Psoas muscle (tissue), 8 donors: ENCODE results near the gene IQCN. TPM values are rescaled to one million over a fixed set of nuclear protein-coding genes. Genes with fewer than 3 reads are reported as not detected.
A peak's percentile ranks its signal among the peaks of the same experiment; 100 is the strongest.

ENCODE experiments used
- ATAC-seq, 4 donors: fragments of 200-7000 bp; cut with Tn5 transposase; one replicate each; pipeline ENCODE4 v1.9.1; 2020; ENCODE audit warnings: moderate library complexity in 3 of 4, mild to moderate bottlenecking in 2 of 4
- DNase-seq, 2 donors: peaks; one replicate each; pipeline ENCODE4 v3.0.0-alpha.2; 2020
- H3K27ac ChIP-seq: fragments of 200-600 bp; one replicate; pipeline ENCODE4 v1.8.0; 2022
- H3K27me3 ChIP-seq, 3 donors: fragments of 200-600 bp in 1 of 3; one replicate each; pipeline versions ENCODE4 v1.6.1 to v1.8.0; 2013 to 2022; ENCODE audit warnings: low read length in 2 of 3, mild to moderate bottlenecking in 2 of 3, moderate library complexity in 1 of 3; ENCODE audit not compliant: insufficient read depth in 3 of 3
- H3K36me3 ChIP-seq, 2 donors: fragments of 200-600 bp in 1 of 2; one replicate each; pipeline versions ENCODE4 v1.6.1 to v1.8.0; 2013 to 2022; ENCODE audit warnings: low read depth in 1 of 2, mild to moderate bottlenecking in 1 of 2, moderate library complexity in 1 of 2; ENCODE audit not compliant: insufficient read depth in 1 of 2
- H3K4me1 ChIP-seq: fragments of 200-600 bp; one replicate; pipeline ENCODE4 v1.8.0; 2022
- H3K4me3 ChIP-seq: fragments of 200-600 bp; one replicate; pipeline ENCODE4 v1.8.0; 2022; ENCODE audit warnings: mild to moderate bottlenecking
- H3K9me3 ChIP-seq: fragments of 200-600 bp; one replicate; pipeline ENCODE4 v1.8.0; 2022
- CTCF ChIP-seq: fragments of 200-600 bp; IDR thresholded peaks from one replicate; pipeline ENCODE4 v1.8.0; 2022; ENCODE audit warnings: antibody characterized with exemption
- WGBS, 3 donors: extraction: QIAGEN DNeasy Blood & Tissue Kit; methylation state at CpG; one replicate each; pipeline versions ENCODE4 v1.1.6 to v1.1.7; 2013; 5-methylcytosine and 5-hydroxymethylcytosine counted together
- intact Hi-C, 2 donors: fragments of 100-400 bp; cut with DNase I; formaldehyde crosslinking; loops; one replicate each; pipeline versions ENCODE4 v1.11.0 to v1.14.2; 2022
- polyA plus RNA-seq, 3 donors: library from polyadenylated mRNA; stranded (reverse); fragments of 200-250 nt; gene quantifications; one replicate each; pipeline ENCODE4 v1.2.3, GENCODE V29; 2013
- total RNA-seq, 4 donors: library from RNA; stranded (reverse); fragmentation: NEBNext Ultra II Directional in 2 of 4; extraction: Animal tissue kit (Norgen Biotek cat#: 25700) in 2 of 4; gene quantifications; one replicate each; pipeline versions ENCODE4 v1.2.1 to v1.2.4, GENCODE V29; 2021 to 2023
- donor health status: healthy with polysubstance abuse.
- donor health status: DM: no; HTN: no; CAD: no; lungs with moderate emphysema.
- donor health status: Bipolar disorder and iron deficiency.
- donor health status: healthy.
- donor health status: DM: yes; HTN: yes; CAD: no.
- donor health status: DM: no; HTN: no; CAD: no.
- donor health status: DM: no; HTN: no; CAD: no.
- donor health status: DM: yes; HTN: yes; CAD: no.

Gene IQCN
- total and polyA plus RNA-seq, 7 donors = 0.12 to 1.5 (median 0.39) TPM

- TF ChIP-seq CTCF = no peak
- intact Hi-C loops = loop anchor here in 1 of 2 donors (2.0 kb wide), 1 partner anchor 21 kb away; no protein-coding TSS in a partner anchor
Observed at GRCh38 chr19:18281082-18282020, 7.1 kb upstream of the IQCN start, which contains the start of gene JUND. JUND (minus strand) TSS chr19:18281622; CDS start chr19:18281484, 138 bp downstream.

GRCh38 chr19:18280247-18281081, 6.2 kb upstream of the IQCN start:
- no peak for TF ChIP-seq CTCF
- peak overlapping the region; percentile 99 for H3K27ac ChIP-seq
- intact Hi-C loops = loop anchor here in 1 of 2 donors (2.0 kb wide), 1 partner anchor 22 kb away; no protein-coding TSS in a partner anchor
- no peaks in the 10 kb centered on the region for H3K9me3 ChIP-seq
- 0 to 1% (median 0%) methylated on average over 62 to 111 of the region's 111 CpGs for WGBS, 3 donors
- H3K36me3 ChIP-seq = peaks cover 0 to 12% of the 10 kb centered on the region in 2 donors
- ATAC-seq = peak; percentile 54 to 70 (median 60)
- peak; percentile 85 to 93 for DNase-seq
- peak overlapping the region; percentile 84 for H3K4me3 ChIP-seq
- H3K27me3 ChIP-seq = no peaks in the 10 kb centered on the region
- H3K4me1 ChIP-seq = peaks cover 46% of the 10 kb centered on the region

More at GRCh38 chr19:18281082-18282020, 7.1 kb upstream of the IQCN start, which contains the start of gene JUND:
- 0% methylated on average over 34 to 138 of the region's 138 CpGs for WGBS, 3 donors
- H3K27ac ChIP-seq = peak within 1 kb of the TSS; percentile 100
- ATAC-seq (peak; percentile 76 to 81 (median 79)), DNase-seq (peak; percentile 98 to 99)
- no peaks in the 10 kb centered on the region for H3K27me3 ChIP-seq
- H3K4me3 ChIP-seq = peak within 1 kb of the TSS; percentile 84
- H3K4me1 ChIP-seq = peaks cover 37% of the 10 kb centered on the region
- peaks cover 0 to 12% of the 10 kb centered on the region in 2 donors for H3K36me3 ChIP-seq
- H3K9me3 ChIP-seq = no peaks in the 10 kb centered on the region

GRCh38 chr19:18279516-18280246, 5.4 kb upstream of the IQCN start:
- Histone ChIP-seq H3K27ac (peak overlapping the region; percentile 99), H3K27me3 (no peaks in the 10 kb centered on the region), H3K9me3 (no peaks in the 10 kb centered on the region), H3K36me3 (peaks cover 0 to 12% of the 10 kb centered on the region in 2 donors), H3K4me3 (peak overlapping the region; percentile 84), H3K4me1 (peaks cover 54% of the 10 kb centered on the region)
- ATAC-seq (peak; percentile 66 to 76 (median 70)), DNase-seq (peak; percentile 91 to 95)
- intact Hi-C loops = loop anchor here (1.0 to 2.0 kb wide), 3 partner anchors 23 to 131 kb away; partner anchors contain the start of gene LSM4 (in 2 of the 2)
- peak; percentile 74 for TF ChIP-seq CTCF
- 1% methylated on average over 35 to 55 of the region's 55 CpGs for WGBS, 3 donors

GRCh38 chr19:18279266-18279515, 4.9 kb upstream of the IQCN start:
- Histone ChIP-seq H3K36me3 (peaks cover 0 to 12% of the 10 kb centered on the region in 2 donors), H3K4me3 (peak overlapping the region; percentile 84), H3K4me1 (peaks cover 58% of the 10 kb centered on the region), H3K9me3 (no peaks in the 10 kb centered on the region), H3K27me3 (no peaks in the 10 kb centered on the region), H3K27ac (peak overlapping the region; percentile 99)
- WGBS, 3 donors = 1 to 3% (median 2%) methylated on average over 5 of the region's 5 CpGs
- TF ChIP-seq CTCF = no peak
- ATAC-seq (no peak), DNase-seq (no peak)
- intact Hi-C loops = loop anchor here (1.0 to 2.0 kb wide), 2 partner anchors 44 to 132 kb away; partner anchors contain the start of gene LSM4 (in 2 of the 2)
